ENCODE measurements around the gene MAIP1. TPM values are rescaled to one million over a fixed set of nuclear protein-coding genes. Genes with fewer than 3 reads are reported as not detected.
"Not testable (repeated sequence)": the region's sequence is repeated elsewhere in the genome, so short reads cannot be mapped to it uniquely, and the experiment has no call there.

The MAIP1 gene, protein sequence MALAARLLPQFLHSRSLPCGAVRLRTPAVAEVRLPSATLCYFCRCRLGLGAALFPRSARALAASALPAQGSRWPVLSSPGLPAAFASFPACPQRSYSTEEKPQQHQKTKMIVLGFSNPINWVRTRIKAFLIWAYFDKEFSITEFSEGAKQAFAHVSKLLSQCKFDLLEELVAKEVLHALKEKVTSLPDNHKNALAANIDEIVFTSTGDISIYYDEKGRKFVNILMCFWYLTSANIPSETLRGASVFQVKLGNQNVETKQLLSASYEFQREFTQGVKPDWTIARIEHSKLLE
- total RNA-seq (2014; rRNA removed; shearing (Covaris generic)) = 21.5 and 29.4 TPM in 2 replicates

DNA sequence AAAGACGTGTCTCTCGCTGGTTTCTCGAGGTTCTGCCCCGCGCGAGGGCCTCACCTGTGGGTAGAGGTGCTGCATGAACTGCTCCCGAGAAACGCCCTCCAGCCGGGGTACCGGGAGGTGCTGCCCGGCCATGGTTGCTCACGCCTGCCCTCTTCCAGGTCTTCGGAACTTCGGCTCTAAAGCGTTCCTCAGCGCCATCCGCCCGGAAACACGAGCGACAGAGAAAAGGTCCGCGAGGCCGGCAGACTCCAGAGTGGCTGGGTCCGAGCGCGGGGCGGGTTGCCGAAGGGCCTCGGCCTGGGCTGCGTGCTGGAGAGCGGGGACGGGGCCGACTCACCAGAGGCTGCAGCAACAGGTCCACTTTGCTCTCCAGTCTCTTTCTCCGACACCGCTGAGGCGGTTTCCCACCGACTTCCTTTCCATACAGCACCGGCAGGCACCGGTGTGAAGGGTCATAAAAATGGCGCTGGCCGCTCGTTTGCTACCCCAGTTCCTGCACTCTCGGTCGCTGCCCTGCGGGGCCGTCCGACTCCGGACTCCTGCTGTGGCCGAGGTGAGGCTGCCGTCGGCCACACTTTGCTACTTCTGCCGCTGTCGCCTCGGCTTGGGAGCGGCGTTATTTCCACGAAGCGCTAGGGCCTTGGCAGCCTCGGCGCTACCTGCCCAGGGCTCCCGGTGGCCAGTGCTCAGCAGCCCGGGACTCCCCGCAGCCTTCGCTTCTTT lies at the start of gene MAIP1, which contains the start of gene TYW5:
Gene MAIP1, plus strand, starts transcription at position 244 of the 723 bp plus-strand sequence. Its CDS starts 217 bp downstream, at position 461.
Gene TYW5, minus strand, starts transcription at position 153 of the 723 bp plus-strand sequence. Its CDS starts 21 bp downstream, at position 132.
- peak; percentile 84 for DNase-seq (ENCODE audit: low read depth)

DNA sequence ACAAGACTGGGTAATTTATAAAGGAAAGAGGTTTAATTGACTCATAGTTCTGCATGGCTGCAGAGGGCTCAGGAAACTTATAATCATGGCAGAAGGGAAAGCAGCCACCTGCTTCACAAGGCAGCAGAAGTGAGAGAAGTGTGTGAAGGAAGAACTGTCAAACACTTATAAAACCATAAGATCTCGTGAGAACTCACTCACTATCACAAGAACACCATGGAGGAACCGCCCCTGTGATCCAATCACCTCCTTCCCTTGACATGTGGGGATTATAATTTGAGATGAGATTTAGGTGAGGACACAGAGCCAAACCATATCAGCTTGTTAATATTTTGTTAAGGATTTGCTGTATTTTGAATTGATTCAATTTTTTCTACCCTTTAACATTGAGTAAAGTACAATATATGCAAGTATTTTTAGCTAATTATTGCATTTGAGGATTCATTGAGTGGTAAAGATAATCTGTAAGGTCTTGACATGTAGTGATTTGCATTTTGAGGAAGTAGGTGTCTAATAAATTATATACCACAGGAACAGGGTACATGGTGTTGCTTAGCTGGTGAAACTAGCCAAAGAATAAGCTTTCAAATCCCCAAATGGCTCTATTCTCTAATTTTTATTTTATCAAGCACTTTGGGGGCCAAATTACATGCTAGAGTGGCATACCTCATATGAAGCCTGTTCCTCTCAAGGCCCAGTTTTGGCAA lies 48.2 kb upstream of the MAIP1 start:
- DNase-seq (ENCODE audit: low read depth) = no peak

DNA sequence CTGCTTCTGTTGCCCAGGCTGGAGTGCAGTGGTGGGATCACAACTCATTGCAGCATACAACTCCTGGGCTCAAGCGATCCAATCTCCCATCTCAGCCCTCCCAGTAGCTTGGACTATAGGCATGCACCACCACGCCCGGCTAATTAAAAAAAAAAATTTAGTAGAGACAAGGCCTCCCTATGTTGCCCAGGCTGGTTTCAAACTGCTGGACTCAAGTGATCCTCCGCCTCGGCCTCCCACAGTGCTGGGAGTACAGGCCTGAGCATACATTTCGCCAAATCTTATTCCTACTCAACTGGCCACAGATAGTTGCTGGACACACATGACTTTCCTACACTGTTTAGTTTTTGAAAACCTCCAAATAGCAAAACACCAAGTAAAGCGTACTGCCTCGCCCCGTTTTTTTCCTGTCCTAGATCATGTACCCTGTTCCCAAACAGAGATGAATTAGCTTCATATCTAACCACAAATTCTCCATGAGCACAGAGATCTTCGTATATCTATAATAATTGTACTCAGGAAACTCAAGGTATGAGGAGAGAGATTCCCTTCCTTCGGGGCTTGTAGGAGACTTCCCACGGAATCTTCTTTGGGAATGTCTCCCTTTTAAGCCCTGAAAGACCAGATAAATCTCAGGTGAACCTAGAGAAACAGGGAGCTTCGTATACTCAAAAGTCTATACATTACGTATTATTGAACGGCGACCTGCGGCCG lies 44.9 kb upstream of the MAIP1 start:
- DNase-seq (ENCODE audit: low read depth) = peak; percentile 3

DNA sequence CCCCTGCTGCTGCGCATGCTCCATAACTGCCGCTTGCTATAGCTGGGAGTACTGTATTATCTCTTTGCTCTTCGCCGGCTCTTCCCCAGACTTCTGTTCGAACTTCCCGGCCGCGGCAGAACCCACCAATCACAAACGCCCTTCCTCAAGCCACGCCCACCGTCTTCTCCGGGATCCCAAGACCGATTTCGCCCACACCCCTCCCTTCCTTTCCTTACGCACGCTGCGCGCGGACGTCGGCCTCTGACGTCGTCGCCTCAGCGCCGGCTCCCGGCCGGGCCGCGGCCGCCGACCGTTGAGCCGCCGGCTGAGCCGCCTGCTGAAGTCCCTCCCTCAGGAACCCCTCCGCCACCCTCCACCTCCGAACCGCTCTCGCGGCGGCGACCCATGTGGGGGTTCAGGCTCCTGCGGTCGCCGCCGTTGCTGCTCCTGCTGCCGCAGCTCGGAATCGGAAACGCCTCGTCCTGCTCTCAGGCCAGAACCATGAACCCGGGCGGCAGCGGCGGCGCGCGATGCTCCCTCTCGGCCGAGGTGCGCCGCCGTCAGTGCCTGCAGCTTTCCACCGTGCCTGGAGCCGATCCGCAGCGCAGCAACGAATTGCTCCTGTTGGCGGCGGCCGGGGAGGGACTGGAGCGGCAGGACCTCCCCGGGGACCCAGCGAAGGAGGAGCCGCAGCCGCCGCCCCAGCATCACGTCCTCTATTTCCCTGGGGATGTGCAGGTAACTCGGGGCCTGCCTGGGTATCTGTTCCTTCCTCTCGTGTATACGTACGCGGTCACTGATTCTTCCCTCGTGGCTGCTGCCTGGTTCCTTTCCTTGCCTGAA lies 44.1 kb upstream of the MAIP1 start, which contains the start of gene C2orf69:
Gene C2orf69, plus strand, starts transcription at position 242 of the 825 bp plus-strand sequence. Its CDS starts 146 bp downstream, at position 388.
- DNase-seq (ENCODE audit: low read depth) = peak; percentile 99

DNA sequence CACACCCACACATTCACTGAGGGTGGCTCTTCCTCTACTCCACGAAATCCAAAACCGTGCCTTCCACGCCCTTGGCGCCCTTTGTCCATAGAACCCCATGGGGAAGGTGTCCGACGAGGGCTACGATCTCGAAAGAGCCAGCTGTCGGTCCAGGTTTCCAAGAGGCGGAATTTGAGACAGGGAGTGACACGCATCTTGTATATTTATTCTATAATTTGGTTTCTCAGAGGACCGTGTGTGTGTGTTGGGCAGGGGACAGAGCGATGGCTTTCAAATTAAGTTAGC lies 43.6 kb upstream of the MAIP1 start:
- no peak for DNase-seq (ENCODE audit: low read depth)

DNA sequence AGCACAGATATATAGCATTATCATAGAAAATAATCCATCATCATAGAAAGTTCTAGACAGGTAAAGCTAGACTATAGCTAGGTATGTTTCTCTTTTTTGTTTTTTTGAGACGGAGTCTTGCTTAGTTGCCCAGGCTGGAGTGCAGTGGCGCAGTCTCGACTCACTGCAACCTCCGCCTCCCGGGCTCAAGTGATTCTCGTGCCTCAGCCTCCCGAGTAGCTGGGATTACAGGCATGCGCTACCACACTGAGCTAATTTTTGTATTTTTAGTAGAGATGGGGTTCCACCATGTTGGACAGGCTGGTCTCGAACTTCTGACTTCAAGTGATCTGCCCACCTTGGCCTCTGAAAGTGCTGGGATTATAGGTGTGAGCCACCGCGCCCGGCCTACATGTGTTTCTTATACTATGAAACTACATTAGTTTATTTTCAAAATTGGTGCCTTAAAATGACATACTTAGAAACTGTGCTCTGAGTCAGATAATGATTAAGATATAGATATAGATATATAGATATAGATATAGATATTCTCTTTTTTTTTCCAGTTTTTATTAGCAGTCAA lies 42.7 kb upstream of the MAIP1 start:
- DNase-seq (ENCODE audit: low read depth) = not testable (repeated sequence)

DNA sequence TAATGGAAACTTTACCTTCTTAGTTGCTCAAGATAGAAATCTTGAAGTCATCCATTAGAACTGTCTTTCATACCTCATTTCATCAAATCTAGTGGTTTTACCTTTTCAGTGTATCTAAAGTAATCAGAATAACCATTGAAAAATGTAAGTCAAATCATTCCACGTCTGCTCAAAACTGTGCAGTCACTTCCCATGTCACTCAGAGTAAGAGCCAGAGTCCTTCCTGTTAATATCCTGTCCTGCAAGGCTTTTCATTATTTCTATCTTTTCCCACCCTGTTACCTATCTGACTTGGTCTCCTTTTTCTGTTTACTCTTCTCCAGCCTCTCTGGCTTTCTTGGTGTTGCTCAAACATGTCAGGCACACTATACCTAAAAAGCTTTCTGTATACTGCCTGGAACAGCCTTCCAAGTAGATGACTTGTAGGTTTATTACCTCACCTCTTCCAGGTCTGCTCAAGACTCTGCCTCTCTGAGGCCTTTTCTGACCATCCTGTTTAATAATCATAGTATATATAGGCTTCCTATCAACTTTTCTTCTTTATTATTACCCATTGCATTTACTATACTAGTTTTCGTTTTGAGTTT lies 40.9 kb upstream of the MAIP1 start:
- no peak for DNase-seq (ENCODE audit: low read depth)

DNA sequence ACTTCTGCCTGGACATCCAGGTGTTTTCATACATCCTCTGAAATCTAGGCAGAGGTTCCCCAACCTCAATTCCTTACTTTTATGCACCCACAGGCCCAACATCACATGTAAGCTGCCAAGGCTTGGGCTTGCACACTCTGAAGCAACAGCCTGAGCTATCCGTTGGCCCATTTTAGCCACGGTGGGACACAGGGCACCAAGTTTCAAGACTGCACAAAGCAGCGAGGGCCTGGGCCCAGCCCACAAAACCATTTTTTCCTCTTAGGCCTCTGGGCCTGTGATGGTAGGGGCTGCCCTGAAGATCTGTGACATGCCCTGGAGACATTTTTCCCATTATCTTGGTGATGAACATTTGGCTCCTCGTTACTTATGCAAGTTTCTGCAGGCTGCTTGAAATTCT lies 38.4 kb upstream of the MAIP1 start:
- no peak for DNase-seq (ENCODE audit: low read depth)

DNA sequence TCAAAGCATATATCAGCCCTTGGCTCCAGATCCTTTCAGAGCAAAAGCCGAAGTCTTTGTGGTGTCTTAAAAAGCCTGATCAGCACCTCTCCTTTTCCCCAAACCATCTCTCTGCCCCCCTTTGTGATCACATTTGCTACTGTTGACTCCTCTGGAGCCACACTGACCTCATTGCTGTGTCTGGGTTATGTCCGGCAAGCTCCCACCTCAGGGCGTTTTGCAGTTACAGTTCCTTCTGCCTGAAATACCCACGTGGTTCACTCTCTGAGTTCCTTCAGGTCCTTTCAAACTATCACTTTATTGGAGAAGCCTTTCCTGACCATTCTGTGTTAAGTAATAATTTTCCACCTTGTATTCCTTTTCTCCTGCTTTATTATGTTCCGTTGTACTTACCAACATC lies 32.5 kb upstream of the MAIP1 start:
- peak; percentile 19 for DNase-seq (ENCODE audit: low read depth)

DNA sequence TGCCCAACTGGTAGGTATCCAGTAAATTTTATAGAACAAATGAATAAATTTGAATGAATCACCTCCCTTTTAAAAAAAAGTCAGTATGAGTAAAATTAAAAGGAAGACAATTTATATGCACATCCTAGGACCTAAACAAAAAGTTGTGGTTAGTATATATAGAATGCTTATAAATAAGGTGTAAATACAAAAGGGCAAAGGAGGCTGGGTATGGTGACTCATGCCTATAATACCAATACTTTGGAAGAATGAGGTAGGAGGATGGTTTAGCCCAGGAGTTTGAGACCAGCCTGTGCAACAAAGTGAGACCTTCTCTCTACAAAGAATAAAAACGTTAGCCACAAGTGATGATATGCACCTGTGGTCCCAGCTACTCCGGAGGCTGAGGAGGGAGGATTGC lies 31.5 kb upstream of the MAIP1 start:
- DNase-seq (ENCODE audit: low read depth) = no peak

DNA sequence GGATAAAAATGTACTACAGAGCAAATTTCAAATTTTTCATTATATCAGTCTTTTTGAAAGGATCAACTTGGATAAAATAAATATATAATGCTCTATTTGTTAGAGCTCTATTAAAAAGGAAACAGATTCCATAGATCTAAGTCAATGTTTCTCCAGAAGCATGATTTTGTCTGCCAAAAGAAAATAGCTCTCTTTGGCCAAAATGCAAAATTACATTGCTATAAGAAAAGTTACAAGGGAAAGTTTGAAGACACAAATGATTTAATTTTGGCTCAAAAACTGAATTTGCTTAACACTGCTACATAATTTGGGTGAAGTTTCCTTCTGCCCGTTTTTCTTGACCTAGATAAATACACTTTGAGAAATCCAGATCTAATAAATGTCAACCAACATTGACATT lies 28.6 kb upstream of the MAIP1 start:
- no peak for DNase-seq (ENCODE audit: low read depth)

DNA sequence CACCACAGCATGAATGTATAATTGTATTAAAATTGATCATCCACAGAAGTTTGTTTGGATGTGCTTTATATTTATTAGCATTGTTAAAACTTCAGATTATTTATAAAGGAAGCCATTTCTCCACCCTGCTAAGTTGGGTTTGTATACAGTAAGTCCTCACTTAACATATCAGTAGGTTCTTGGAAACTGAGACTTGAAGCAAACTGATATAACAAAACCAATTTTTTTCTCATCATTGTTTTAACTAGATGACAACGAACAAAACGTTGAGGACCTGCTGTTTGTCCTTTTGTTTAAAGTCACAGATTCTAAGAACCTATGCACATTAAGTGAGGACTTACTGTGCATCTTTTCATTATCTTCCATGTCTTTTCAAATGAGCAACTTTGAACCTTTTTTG lies 27.2 kb upstream of the MAIP1 start:
- no peak for DNase-seq (ENCODE audit: low read depth)

DNA sequence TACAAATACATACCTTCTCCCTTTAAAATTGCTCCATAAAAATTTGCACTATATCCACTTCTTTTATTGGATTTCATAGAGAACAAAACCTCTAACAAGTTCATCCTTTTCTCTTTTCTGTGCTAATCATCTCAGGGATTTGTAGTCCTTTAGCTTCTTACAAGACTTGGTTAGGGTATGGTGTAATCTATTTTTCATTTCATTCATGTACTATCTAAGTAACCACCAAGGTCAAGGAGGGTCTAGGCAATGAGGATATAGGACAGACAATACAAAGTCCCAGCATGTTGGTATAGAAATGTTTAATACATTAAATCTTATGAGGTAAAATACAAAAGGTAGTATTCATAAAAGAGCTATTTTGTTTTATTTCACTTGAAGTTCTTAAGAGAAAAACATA lies 26.8 kb upstream of the MAIP1 start:
- no peak for DNase-seq (ENCODE audit: low read depth)

DNA sequence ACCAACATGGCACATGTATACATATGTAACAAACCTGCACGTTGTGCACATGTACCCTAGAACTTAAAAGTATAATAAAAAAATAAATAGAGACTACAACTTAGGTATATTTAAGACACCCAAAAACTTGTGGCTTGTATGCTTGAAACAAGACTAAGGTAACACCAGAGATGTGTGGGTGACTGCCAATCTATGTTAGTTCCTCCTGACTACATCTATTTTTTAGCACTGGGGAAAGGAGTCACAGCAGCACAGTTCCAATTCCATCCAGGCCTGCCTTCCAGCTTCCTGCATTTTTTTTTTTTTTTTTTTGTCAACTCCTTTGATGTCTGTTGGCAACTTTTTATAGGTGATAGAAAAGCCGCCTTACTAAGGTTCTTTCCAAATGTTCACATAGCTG lies 26.1 kb upstream of the MAIP1 start:
- DNase-seq (ENCODE audit: low read depth) = no peak

DNA sequence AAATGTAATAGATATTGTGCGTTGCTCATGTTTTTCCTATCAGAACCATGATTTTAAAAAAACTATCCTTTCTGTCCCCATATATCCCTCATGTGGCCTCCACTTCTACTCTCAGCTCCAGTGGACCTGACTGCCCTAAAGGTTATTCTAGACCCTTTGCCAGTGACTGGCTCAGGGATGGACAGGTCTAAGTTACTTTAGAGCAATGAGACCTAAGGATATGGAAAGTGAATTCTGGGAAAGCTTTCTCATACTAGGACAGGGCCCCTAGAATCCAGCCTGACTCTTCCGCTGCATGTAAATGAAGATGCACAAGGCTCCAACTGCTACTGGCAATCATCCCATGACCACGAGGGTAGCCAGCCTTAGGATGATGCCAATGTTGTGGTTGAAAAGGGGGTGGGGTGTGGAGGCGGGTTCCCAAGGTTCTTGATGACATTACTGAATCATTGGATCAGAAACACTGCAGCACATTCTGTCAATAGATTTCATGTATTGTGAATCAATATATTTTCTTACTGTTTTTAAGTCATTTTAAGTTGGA lies 23.0 kb upstream of the MAIP1 start:
- peak; percentile 54 for DNase-seq (ENCODE audit: low read depth)

DNA sequence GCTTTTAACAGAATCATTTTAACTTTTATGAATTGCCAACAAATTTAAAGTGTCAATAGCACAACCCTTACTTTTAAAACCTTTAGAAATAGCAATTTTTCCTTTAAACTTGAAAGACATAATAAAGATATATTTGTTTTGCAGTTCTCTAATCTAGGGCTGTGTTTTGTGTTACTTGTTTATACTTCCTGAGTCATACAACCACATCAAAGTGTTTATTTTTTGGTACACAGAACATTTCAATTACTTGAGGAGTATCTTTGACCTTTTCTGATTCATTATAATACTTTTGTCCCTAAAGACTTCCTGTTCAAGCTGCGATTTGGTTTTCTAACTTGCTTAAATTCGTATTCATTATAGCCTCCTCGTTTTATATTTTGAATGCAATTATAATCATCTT lies 21.9 kb upstream of the MAIP1 start:
- DNase-seq (ENCODE audit: low read depth) = no peak

DNA sequence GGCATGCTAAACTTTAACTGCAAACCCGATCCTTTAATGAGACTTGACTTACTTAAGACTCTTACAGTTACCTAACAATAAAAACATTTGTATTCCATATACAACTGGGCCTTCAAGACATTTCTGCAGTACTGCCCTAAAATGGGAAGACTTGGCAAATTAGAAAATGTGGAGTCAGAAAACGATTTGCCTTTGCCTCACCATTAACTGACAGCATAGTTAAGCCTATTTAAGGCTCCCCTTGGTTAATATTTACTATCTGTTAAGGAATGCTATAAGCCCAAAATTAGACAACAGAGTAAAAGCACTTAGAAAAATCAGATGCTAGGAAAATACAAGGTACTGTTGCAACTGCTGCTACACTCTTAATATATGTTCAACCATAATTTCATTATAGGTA lies 18.8 kb upstream of the MAIP1 start:
- no peak for DNase-seq (ENCODE audit: low read depth)

DNA sequence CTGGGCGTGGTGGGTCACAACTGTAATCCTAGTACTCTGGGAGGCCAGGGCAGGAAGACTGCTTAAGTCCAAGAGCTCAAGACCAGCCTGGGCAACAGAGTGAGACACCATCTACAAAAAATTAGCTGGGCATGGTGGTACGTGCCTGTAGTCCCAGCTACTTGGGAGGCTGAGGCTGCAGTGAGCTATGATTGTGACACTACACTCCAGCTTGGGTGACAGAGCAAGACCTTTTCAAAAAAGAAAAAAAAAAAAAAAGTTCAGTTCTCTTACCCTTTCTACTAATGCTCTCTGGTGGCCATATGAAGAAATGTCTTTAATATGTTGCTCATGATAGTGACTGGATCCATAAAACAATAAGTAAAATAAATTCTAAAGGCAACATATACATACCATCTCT lies 15.0 kb upstream of the MAIP1 start:
- DNase-seq (ENCODE audit: low read depth) = no peak

DNA sequence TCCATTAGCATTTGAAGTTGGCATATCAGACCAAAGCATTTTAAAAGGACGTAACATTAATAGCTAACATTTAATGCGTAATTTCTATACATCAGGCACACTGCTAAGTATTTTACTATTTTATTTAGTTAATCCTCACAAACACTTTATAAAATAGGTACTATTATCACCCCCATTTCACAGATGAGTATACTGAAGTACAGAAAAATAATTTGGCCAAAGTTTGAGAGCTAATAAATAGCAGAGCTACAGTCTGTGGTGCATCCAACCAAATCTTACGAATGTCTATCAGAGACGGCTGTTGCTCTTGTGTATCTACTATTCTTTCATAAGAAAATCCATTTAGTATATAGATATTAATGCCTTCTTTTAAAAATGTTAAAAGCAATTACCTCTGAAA lies 12.0 kb upstream of the MAIP1 start:
- DNase-seq (ENCODE audit: low read depth) = no peak

DNA sequence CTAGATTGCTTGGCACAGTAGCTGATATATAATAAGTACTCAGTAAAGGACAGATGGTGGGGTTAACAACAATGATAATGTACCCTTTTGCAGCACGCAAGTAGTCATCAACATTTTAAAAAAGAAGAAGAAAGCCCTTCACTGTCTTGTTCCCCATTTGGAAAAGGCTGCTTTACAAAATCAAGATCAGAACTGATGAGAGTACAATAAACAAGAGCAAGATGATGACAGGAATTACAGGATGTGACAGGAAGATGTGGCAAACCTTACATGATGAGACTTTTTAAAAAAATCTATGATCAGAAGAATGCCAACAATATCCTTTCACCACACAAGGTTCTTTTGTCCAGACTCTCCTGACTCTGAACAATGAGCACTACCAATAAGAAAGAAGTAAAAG lies 9.2 kb upstream of the MAIP1 start:
- DNase-seq (ENCODE audit: low read depth) = no peak

Data from Daoy (cell line).